ENCODE measurements around the gene LIME1.
A peak's percentile ranks its signal among the peaks of the same experiment; 100 is the strongest.
"Not testable (repeated sequence)": the region's sequence is repeated elsewhere in the genome, so short reads cannot be mapped to it uniquely, and the experiment has no call there.

Gene LIME1

GRCh38 chr20:63774306-63774705 is 37.8 kb downstream of the LIME1 start:
- no peak for TF ChIP-seq CTCF (IDR thresholded peaks at IDR 0.05; ENCODE audit: insufficient read depth, missing control alignments)
- DNase-seq (ENCODE audit: insufficient read length, low spot score) (no peak), FAIRE-seq (no peak)

- DNase-seq (ENCODE audit: insufficient read length, low spot score), result peak; percentile 80
- FAIRE-seq, result no peak
- peak; percentile 61 for TF ChIP-seq CTCF (IDR thresholded peaks at IDR 0.05; ENCODE audit: insufficient read depth, missing control alignments)
Measured at GRCh38 chr20:63775096-63775978, 38.9 kb downstream of the LIME1 start.

GRCh38 chr20:63776875-63777274 is 40.4 kb downstream of the LIME1 start:
- not testable (repeated sequence) for DNase-seq (ENCODE audit: insufficient read length, low spot score); FAIRE-seq

GRCh38 chr20:63777614-63778013 is 41.1 kb downstream of the LIME1 start:
- no peak for TF ChIP-seq CTCF (IDR thresholded peaks at IDR 0.05; ENCODE audit: insufficient read depth, missing control alignments)
- FAIRE-seq, result no peak
- no peak for DNase-seq (ENCODE audit: insufficient read length, low spot score)

- no peak for FAIRE-seq
- no peak for DNase-seq (ENCODE audit: insufficient read length, low spot score)
- TF ChIP-seq CTCF (IDR thresholded peaks at IDR 0.05; ENCODE audit: insufficient read depth, missing control alignments), result no peak
Measured at GRCh38 chr20:63778034-63778752, 41.7 kb downstream of the LIME1 start.

- DNase-seq (ENCODE audit: insufficient read length, low spot score) (no peak), FAIRE-seq (no peak)
- no peak for TF ChIP-seq CTCF (IDR thresholded peaks at IDR 0.05; ENCODE audit: insufficient read depth, missing control alignments)
Measured at GRCh38 chr20:63778857-63779256, 42.4 kb downstream of the LIME1 start.

GRCh38 chr20:63781181-63781580 is 44.7 kb downstream of the LIME1 start:
- no peak for TF ChIP-seq CTCF (IDR thresholded peaks at IDR 0.05; ENCODE audit: insufficient read depth, missing control alignments)
- DNase-seq (ENCODE audit: insufficient read length, low spot score), result no peak
- no peak for FAIRE-seq
